Ascending aorta (tissue), 2 donors: ENCODE data around the gene ITPKC. TPM values are rescaled to one million over a fixed set of nuclear protein-coding genes. Genes with fewer than 3 reads are reported as not detected.
A peak's percentile ranks its signal among the peaks of the same experiment; 100 is the strongest.

Experiments used
- DNase-seq, 2 donors: peaks; one replicate each; pipeline ENCODE4 v3.0.0-alpha.2; 2019; ENCODE audit warnings: low spot score in 2 of 2
- H3K27ac ChIP-seq, 2 donors: fragments of 200-600 bp; sonication (generic); one replicate each; pipeline ENCODE4 v1.5.1; 2016 to 2017; ENCODE audit warnings: mild to moderate bottlenecking in 1 of 2
- H3K27me3 ChIP-seq: fragments of 200-600 bp; sonication (generic); one replicate; pipeline ENCODE4 v1.5.1; 2017
- H3K36me3 ChIP-seq, 2 donors: fragments of 200-600 bp; sonication (generic); one replicate each; pipeline ENCODE4 v1.5.1; 2016
- H3K4me1 ChIP-seq, 2 donors: fragments of 200-600 bp; sonication (generic); one replicate each; pipeline ENCODE4 v1.5.1; 2016 to 2017; ENCODE audit warnings: mild to moderate bottlenecking in 1 of 2
- H3K4me3 ChIP-seq, 2 donors: fragments of 200-600 bp; sonication (generic); one replicate each; pipeline ENCODE4 v1.5.1; 2016 to 2017; ENCODE audit warnings: mild to moderate bottlenecking in 1 of 2
- H3K9me3 ChIP-seq, 2 donors: fragments of 200-600 bp; sonication (generic); one replicate each; pipeline ENCODE4 v1.5.1; 2016
- intact Hi-C: fragments of 100-400 bp; cut with DNase I; formaldehyde crosslinking; loops from one replicate; pipeline ENCODE4 v1.15.1; 2023
- total RNA-seq: library from RNA; depleted of rRNA; stranded (reverse); fragments of >200 nt; gene quantifications from one replicate; pipeline ENCODE4 v1.1.0, GENCODE V29; 2016
- TF ChIP-seq, protein P1 (sequence below), 3 experiments: fragments of 200-600 bp in 2 of 3; fragments of 450-650 bp in 1 of 3; sonication (generic) in 2 of 3; IDR thresholded peaks; one replicate each; pipeline ENCODE4 v1.5.1; 2016 to 2019; ENCODE audit warnings: antibody characterized with exemption in 3 of 3, mild to moderate bottlenecking in 1 of 3, moderate library complexity in 1 of 3

The ITPKC gene
- total RNA-seq, 1 donor from 2014 or later: 60.7 TPM

DNA sequence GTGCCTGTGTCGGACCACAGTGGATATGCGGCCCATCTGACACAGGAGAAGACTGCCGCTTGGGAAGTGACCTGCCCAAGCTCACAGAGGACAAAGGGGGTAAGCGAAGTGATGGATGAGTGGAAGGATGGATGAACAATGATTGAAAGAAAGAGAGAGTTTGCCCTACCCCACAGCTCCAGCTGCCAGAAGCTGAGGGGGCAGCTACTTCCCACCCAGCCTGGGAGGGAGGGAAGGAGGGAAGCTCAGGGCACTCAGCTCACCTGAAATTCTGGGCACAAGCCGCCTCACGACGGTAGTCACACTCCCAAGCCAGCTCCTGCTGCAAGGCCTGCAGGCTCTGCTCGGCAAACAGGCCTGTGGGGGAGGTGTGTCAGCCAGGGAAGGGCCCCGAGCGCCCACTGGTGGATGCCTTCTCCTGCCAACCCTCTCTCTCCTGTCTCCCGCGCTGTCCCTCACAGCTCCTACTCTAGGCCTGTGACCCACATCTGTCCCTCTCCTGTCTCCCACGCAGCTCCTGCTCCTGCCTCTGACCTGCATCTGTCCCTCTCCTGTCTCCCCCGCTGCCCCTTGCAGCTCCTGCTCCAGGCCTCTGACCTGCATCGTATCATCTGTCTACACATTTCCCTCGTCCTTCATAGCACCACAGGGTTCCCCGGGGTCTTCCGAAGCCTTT lies 14.4 kb upstream of the ITPKC start:
- no peaks in the 10 kb centered on the region for H3K9me3 ChIP-seq
- no peaks in the 10 kb centered on the region for H3K27me3 ChIP-seq
- TF ChIP-seq, protein P1, sequence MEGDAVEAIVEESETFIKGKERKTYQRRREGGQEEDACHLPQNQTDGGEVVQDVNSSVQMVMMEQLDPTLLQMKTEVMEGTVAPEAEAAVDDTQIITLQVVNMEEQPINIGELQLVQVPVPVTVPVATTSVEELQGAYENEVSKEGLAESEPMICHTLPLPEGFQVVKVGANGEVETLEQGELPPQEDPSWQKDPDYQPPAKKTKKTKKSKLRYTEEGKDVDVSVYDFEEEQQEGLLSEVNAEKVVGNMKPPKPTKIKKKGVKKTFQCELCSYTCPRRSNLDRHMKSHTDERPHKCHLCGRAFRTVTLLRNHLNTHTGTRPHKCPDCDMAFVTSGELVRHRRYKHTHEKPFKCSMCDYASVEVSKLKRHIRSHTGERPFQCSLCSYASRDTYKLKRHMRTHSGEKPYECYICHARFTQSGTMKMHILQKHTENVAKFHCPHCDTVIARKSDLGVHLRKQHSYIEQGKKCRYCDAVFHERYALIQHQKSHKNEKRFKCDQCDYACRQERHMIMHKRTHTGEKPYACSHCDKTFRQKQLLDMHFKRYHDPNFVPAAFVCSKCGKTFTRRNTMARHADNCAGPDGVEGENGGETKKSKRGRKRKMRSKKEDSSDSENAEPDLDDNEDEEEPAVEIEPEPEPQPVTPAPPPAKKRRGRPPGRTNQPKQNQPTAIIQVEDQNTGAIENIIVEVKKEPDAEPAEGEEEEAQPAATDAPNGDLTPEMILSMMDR (IDR thresholded peaks at IDR 0.05): no peak
- H3K27ac ChIP-seq: no peak overlapping the region
- no peak overlapping the region for H3K4me3 ChIP-seq
- intact Hi-C loops: no loop called here
- H3K4me1 ChIP-seq: no peaks in the 10 kb centered on the region
- H3K36me3 ChIP-seq: peaks cover 67 to 78% of the 10 kb centered on the region in 2 donors
- no peak for DNase-seq

DNA sequence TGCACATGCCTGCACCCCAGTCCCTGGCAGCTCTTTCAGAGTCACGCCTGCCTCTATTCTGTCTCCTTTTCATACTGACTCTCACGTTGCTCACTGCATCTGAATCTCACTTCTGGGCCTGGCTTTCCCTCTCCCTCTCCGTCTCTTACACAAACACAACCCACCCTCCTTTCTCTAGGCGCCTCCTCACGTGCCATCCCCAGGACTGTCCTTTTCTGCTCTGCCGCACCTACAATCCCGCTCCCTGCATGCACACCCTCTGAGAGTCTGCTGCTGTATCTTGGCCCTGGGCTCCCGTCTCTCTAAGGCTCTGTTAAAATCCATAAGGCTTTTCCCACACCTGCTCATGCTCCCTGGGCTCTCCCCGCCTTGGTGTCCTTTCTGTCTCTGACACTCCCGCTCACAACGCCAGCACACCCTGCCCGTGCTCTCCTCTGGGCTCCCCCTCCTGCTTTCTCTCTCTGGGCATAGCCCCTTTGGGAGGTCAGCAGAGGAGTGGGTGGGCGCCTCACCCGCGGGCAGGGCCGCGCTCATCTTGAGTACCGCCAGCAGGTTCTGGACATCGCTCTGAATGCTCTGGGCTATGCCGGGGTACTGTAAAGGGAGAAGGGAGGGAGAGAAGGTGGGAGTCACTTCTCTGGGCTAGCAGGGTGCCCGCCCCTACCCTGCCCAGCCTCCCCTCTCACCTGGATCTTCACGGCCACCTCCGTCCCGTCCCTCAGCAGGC lies 13.7 kb upstream of the ITPKC start:
- no peak for DNase-seq
- TF ChIP-seq, protein P1 (IDR thresholded peaks at IDR 0.05): no peak
- H3K36me3 ChIP-seq: peaks cover 74 to 78% of the 10 kb centered on the region in 2 donors
- no peaks in the 10 kb centered on the region for H3K27me3 ChIP-seq
- intact Hi-C loops: no loop called here
- H3K9me3 ChIP-seq: no peaks in the 10 kb centered on the region
- H3K4me3 ChIP-seq: no peak overlapping the region
- no peaks in the 10 kb centered on the region for H3K4me1 ChIP-seq
- H3K27ac ChIP-seq: no peak overlapping the region

DNA sequence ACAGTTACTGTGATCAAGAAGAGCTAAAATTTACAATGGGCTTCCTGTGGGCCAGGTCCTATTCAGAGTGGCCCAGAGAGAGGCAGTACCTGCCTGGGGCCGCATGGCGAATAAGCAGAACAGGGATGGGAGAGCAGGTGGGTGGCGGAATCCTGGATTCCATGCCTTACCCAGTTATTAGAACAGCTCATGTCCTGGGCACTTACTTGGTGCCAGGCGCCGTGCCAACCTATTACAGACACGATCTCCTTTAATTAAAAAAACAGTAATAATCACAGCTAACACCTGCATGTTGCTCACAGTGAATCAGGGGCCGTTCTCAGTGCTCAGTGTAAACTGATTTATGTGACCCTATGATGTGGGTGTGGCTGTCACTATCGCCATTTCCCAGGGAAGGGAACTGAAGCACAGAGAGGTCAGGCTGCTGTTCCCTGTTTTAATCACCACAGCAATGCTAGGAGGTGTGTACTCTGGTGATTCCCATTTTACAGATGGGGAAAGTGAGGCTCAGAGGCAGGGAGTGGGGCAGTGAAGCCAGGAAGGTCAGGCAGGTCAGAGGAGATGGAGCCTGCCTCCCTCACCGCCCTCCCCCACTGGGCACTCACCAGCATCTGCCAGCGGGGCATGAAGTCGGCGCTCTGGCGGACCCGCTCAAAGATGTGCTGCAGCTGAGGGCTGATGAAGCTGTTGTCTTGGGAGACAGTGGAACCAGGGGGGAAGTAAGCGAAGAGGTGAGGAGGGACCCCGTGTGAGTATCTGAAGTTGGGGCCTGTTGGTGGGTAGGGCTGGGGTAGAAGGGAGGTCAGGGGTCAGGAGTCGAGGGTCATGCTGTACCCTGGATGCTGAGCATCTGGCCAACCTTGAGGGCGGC lies 12.2 kb upstream of the ITPKC start:
- Histone ChIP-seq H3K36me3 (peaks cover 79 to 88% of the 10 kb centered on the region in 2 donors), H3K9me3 (no peaks in the 10 kb centered on the region), H3K27ac (no peak overlapping the region), H3K4me3 (no peak overlapping the region), H3K27me3 (no peaks in the 10 kb centered on the region), H3K4me1 (no peaks in the 10 kb centered on the region)
- no peak for DNase-seq
- TF ChIP-seq, protein P1 (IDR thresholded peaks at IDR 0.05): no peak
- intact Hi-C loops: no loop called here

DNA sequence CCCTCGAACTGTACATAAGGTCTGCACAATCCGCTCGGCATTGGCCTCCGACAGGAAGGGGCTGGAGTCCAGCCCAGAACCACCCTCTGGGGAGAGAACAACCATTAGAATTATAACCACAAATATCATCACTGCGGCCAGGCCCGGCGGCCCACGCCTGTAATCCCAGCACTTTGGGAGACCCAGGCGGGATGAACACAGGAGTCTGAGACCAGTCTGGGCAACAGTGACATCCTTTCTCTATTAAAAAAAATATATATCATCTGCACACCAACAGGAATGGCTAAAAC lies 11.6 kb upstream of the ITPKC start:
- Histone ChIP-seq H3K36me3 (peaks cover 77 to 83% of the 10 kb centered on the region in 2 donors), H3K27ac (peak overlapping the region in 1 of 2 donors; percentile 2), H3K4me1 (no peaks in the 10 kb centered on the region), H3K9me3 (no peaks in the 10 kb centered on the region), H3K4me3 (no peak overlapping the region), H3K27me3 (no peaks in the 10 kb centered on the region)
- TF ChIP-seq, protein P1 (IDR thresholded peaks at IDR 0.05): no peak
- DNase-seq: no peak
- intact Hi-C loops: no loop called here

DNA sequence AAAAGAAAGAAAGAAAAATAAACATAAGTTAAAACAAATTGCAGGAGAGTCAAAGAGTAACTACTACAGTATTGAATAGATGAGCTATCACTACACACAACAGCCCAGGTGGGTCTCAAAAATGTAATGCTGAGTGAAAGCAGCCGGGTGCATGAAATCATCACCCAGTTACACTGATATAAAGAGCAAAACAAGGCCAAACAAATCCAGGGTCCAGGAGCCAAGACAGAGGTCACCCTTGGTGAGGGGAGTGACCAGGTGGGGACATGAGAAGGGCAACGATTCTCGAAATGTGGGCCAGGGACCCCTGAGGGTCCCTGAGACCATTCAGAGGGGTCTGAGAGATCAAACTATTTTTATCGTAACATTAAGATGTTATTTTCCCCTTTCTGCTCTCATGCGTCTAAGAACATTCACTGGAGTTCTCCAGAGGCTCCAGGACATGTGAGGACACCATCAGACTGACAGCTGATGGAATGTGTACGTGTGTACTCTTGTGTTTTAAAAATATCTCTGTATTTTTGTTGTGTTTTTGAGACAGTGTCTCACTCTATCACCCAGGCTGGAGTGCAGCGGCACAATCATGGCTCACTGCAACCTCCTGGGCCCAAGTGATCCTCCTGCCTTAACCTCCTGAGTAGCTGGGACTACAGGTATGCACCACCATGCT lies 10.8 kb upstream of the ITPKC start:
- Histone ChIP-seq H3K9me3 (no peaks in the 10 kb centered on the region), H3K4me1 (no peaks in the 10 kb centered on the region), H3K36me3 (peaks cover 76 to 81% of the 10 kb centered on the region in 2 donors), H3K27me3 (no peaks in the 10 kb centered on the region), H3K27ac (peak overlapping the region in 1 of 2 donors; percentile 2), H3K4me3 (no peak overlapping the region)
- TF ChIP-seq, protein P1 (IDR thresholded peaks at IDR 0.05): no peak
- no peak for DNase-seq
- intact Hi-C loops: no loop called here
